HFFc6 (cell line): ENCODE measurements around the gene MAP3K19. TPM values are rescaled to one million over a fixed set of nuclear protein-coding genes. Genes with fewer than 3 reads are reported as not detected.
A peak's percentile ranks its signal among the peaks of the same experiment; 100 is the strongest.

Source experiments
- DNase-seq: peaks from one replicate; pipeline ENCODE4 v3.0.0-alpha.2; 2018
- H3K27ac Mint-ChIP-seq: 2 replicates; pipeline ENCODE4 v1.8.0; 2020; ENCODE audit warnings: mild to moderate bottlenecking, mixed read lengths
- H3K27me3 Mint-ChIP-seq: 2 replicates; pipeline ENCODE4 v1.8.0; 2021; ENCODE audit warnings: mild to moderate bottlenecking, moderate library complexity, mixed read lengths; ENCODE audit not compliant: insufficient read depth
- H3K36me3 Mint-ChIP-seq: 2 replicates; pipeline ENCODE4 v1.8.0; 2021; ENCODE audit warnings: low read depth, mixed read lengths
- H3K4me1 Mint-ChIP-seq: 2 replicates; pipeline ENCODE4 v1.8.0; 2020; ENCODE audit warnings: low read depth, mixed read lengths
- H3K4me3 Mint-ChIP-seq: 2 replicates; pipeline ENCODE4 v1.8.0; 2020; ENCODE audit warnings: mild to moderate bottlenecking, moderate library complexity, mixed read lengths
- H3K9me3 Mint-ChIP-seq: 2 replicates; pipeline ENCODE4 v1.8.0; 2020; ENCODE audit warnings: mild to moderate bottlenecking, mixed read lengths
- total RNA-seq, 6 experiments: library from RNA; stranded (reverse); fragmentation: NEBNext Ultra II Directional; extraction: Animal tissue kit (Norgen Biotek cat#: 25700); gene quantifications; 2 replicates in 1 of 6; 3 replicates in 5 of 6; pipeline ENCODE4 v1.2.3, GENCODE V29; 2021
- TF ChIP-seq, protein P1 (sequence below): fragments of 200-600 bp; sonication (generic); IDR thresholded peaks from 2 replicates; pipeline ENCODE4 v1.5.0; 2021; ENCODE audit warnings: antibody characterized with exemption, mild to moderate bottlenecking

MAP3K19 gene
- total RNA-seq, 6 experiments from 2014 or later: not detected

DNA sequence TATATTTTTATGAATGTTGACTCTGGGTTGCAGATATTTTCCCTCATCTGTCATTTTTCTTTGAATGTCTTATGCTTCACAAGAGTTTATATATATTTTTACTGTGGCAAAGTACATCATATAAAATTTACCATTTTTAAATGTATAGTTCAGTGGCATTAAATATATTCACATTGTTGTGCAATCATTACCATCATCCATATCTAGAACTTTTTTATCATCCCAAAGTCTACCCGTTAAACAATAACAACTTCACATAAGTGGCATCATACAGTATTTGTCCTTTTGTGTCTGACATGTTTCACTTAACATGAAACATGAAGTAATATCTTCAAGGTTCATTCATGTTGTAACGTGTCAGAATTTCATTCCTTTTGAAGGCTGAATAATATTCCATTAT is 29.3 kb upstream of the MAP3K19 start:
- Mint-ChIP-seq H3K27ac (no peak overlapping the region), H3K27me3 (peaks cover 2% of the 10 kb centered on the region; the same call in 1 of the 2 replicates), H3K4me3 (no peak overlapping the region), H3K36me3 (peaks cover 67% of the 10 kb centered on the region), H3K4me1 (peaks cover 13% of the 10 kb centered on the region), H3K9me3 (peaks cover 27% of the 10 kb centered on the region)
- TF ChIP-seq, protein P1, sequence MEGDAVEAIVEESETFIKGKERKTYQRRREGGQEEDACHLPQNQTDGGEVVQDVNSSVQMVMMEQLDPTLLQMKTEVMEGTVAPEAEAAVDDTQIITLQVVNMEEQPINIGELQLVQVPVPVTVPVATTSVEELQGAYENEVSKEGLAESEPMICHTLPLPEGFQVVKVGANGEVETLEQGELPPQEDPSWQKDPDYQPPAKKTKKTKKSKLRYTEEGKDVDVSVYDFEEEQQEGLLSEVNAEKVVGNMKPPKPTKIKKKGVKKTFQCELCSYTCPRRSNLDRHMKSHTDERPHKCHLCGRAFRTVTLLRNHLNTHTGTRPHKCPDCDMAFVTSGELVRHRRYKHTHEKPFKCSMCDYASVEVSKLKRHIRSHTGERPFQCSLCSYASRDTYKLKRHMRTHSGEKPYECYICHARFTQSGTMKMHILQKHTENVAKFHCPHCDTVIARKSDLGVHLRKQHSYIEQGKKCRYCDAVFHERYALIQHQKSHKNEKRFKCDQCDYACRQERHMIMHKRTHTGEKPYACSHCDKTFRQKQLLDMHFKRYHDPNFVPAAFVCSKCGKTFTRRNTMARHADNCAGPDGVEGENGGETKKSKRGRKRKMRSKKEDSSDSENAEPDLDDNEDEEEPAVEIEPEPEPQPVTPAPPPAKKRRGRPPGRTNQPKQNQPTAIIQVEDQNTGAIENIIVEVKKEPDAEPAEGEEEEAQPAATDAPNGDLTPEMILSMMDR: no peak
- no peak for DNase-seq

DNA sequence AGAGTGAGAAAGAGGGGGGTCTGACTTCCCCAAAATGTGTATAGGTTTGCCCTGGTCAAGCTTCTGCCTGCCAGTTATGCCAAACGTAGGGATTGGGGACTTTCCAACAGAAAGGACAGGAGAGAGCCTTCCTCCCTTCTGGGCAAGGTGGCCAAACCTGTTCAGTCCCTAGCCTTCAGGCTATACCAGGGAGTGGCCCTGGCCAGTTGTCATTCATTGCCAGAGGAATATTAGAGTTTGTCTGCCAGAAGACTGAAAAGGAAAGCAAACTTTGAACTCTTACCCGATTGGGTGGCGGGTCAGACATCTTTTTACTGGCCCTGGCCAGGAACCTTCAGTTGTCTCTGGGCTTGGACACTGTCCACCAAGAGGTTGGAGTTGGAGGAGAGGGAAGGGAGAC is 27.0 kb upstream of the MAP3K19 start:
- H3K9me3 Mint-ChIP-seq: peaks cover 45% of the 10 kb centered on the region

DNA sequence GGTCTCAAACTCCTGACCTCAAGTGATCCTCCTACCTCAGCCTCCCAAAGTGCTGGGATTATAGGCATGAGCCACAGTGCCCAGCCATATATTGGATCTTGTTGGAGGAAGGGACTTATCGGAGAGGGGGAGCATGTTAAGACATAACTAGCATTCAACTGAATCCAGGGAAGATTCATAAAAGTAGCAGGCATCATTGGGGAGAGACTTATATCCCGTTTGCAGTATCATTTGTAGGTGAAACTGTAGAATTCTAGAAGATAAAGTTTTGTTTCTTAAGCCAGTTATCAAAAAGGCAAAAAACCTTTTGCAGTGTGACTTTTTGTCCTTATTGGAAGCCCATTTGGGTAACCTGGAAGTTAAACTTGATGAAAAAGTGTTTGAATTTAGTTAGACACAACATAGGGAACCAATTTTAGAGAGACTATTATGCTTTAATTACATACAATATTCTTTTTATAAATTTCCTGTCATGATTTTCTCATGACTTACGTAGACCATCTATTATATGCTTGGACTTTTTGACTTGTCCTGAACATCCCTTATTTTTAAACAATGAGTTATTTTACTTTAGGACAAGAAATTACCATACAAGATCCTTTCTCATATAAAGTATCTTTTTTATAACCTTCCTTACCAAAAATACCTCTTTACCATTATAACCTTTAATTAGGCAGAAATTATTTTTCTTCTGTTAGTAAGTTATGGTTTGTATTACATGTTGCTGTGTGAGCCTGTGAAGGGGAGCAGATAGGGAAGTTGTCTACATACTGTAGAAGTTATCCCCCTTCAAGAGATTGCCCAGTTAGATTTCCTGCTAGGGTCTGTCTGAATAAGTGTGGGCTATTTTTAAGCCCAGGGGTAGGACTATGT is 25.1 kb upstream of the MAP3K19 start:
- Mint-ChIP-seq H3K9me3 (peaks cover 44% of the 10 kb centered on the region), H3K27me3 (peaks cover 2% of the 10 kb centered on the region; the same call in 1 of the 2 replicates), H3K36me3 (peaks cover 73% of the 10 kb centered on the region), H3K27ac (no peak overlapping the region), H3K4me1 (peaks cover 21% of the 10 kb centered on the region), H3K4me3 (no peak overlapping the region)
- TF ChIP-seq, protein P1: no peak
- DNase-seq: no peak

More for the DNA sequence above, 27.0 kb upstream of the MAP3K19 start:
- no peak for DNase-seq
- H3K27ac Mint-ChIP-seq: no peak overlapping the region
- H3K4me1 Mint-ChIP-seq: peaks cover 10% of the 10 kb centered on the region
- TF ChIP-seq, protein P1: no peak
- no peak overlapping the region for H3K4me3 Mint-ChIP-seq
- peaks cover 68% of the 10 kb centered on the region for H3K36me3 Mint-ChIP-seq
- H3K27me3 Mint-ChIP-seq: peaks cover 2% of the 10 kb centered on the region; the same call in 1 of the 2 replicates

DNA sequence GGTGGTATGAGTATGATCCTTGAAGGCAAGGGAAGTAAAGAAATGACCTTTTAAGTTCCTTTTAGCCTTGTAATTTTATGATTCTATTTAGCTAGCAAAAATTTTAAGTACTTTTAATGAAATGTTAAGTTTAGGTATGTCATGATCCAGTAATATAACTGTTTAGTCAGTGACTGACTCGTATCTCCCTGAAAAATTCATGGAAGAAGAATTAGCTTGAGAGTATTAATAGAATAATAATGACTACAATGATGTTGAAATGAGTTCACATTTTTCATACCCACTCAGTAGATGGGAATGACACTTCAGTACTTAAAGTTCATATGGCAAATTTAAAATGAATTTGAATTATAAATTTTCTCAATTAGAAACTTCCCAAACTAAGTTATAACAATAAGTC is 19.5 kb upstream of the MAP3K19 start:
- H3K4me3 Mint-ChIP-seq: peak overlapping the region; percentile 74
- peaks cover 75% of the 10 kb centered on the region for H3K36me3 Mint-ChIP-seq
- DNase-seq: peak; percentile 61
- TF ChIP-seq, protein P1: no peak
- H3K27ac Mint-ChIP-seq: peak overlapping the region; percentile 93
- H3K9me3 Mint-ChIP-seq: peaks cover 24% of the 10 kb centered on the region
- H3K4me1 Mint-ChIP-seq: peaks cover 75% of the 10 kb centered on the region
- no peaks in the 10 kb centered on the region for H3K27me3 Mint-ChIP-seq

DNA sequence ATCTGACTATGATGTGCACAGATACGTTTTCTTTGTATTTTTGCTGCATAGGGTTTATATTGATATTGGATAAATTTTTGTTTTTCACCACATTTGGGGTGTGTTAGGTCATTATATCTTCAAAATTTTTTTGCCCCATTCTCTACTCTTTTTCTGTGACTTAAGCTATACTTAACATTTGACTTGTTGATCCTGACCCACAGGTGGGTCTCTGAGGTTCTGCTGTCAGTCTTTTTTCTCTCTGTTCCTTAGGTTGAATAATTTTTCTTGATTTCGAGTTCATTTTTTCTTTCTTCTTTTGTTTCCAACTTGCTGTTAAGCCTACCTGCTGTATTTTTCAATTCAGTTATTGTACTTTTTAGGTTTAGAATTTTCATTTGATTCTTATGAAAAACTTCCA is 16.9 kb upstream of the MAP3K19 start:
- Mint-ChIP-seq H3K27me3 (no peaks in the 10 kb centered on the region), H3K9me3 (peaks cover 2% of the 10 kb centered on the region; the same call in 1 of the 2 replicates), H3K36me3 (peaks cover 64% of the 10 kb centered on the region), H3K4me3 (no peak overlapping the region), H3K4me1 (peaks cover 76% of the 10 kb centered on the region), H3K27ac (peak overlapping the region; percentile 37)
- no peak for DNase-seq
- TF ChIP-seq, protein P1: no peak
